ENCODE results near the gene CRYBG3.

Gene CRYBG3

DNA sequence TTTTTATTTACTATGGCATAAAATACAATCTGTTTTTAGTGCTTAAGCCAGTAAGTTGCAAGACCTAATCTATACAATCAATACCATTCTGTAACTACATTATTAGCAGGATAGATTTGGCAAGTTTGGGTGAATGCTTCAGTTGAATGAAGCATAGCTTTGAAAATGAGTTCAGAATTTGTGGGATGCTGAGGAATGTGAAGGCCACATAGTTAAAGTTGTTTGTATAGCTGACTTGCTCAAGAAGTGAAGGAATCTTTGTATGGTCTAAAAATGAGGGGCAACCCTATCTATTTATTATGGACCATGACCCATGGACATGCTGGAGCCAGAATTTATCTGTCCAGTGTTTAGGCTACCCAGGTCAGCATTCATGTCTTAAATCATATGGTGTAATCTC is 58.5 kb downstream of the CRYBG3 start:
- TF ChIP-seq, protein P1, sequence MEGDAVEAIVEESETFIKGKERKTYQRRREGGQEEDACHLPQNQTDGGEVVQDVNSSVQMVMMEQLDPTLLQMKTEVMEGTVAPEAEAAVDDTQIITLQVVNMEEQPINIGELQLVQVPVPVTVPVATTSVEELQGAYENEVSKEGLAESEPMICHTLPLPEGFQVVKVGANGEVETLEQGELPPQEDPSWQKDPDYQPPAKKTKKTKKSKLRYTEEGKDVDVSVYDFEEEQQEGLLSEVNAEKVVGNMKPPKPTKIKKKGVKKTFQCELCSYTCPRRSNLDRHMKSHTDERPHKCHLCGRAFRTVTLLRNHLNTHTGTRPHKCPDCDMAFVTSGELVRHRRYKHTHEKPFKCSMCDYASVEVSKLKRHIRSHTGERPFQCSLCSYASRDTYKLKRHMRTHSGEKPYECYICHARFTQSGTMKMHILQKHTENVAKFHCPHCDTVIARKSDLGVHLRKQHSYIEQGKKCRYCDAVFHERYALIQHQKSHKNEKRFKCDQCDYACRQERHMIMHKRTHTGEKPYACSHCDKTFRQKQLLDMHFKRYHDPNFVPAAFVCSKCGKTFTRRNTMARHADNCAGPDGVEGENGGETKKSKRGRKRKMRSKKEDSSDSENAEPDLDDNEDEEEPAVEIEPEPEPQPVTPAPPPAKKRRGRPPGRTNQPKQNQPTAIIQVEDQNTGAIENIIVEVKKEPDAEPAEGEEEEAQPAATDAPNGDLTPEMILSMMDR (IDR thresholded peaks at IDR 0.05; ENCODE audit: low read depth, low read length), result no peak
- DNase-seq (ENCODE audit: extremely low read depth, low read depth), result no peak

DNA sequence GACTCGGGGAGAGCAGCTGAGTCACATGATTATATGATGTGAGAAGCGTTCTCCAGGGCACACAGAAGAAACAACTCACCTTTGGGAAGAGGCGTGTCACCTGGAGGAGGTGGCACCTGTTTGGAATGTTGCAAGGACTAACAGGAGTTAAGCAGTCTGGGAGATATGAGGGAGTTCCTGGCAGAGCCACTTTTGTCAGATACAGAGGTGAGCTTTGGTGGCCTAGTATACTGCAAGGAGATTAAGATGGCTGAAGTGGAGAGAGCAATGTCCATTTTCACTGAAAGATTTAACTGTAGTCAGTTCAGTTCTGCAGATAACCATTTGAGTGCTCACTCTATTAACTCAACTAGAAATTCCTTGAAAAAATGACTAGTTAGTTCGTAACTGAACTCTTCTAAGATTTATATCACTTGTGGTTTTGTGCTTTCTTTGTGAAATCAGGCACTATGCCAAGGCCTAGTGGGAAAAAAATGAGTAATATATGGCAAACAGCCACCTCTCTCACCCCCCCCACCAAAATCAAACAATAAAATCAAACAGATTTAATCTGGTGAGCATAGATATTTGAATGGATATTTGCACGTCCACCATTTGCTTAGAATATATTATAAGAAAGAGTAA is 61.3 kb downstream of the CRYBG3 start:
- DNase-seq (ENCODE audit: extremely low read depth, low read depth), result no peak
- TF ChIP-seq, protein P1 (IDR thresholded peaks at IDR 0.05; ENCODE audit: low read depth, low read length), result no peak

DNA sequence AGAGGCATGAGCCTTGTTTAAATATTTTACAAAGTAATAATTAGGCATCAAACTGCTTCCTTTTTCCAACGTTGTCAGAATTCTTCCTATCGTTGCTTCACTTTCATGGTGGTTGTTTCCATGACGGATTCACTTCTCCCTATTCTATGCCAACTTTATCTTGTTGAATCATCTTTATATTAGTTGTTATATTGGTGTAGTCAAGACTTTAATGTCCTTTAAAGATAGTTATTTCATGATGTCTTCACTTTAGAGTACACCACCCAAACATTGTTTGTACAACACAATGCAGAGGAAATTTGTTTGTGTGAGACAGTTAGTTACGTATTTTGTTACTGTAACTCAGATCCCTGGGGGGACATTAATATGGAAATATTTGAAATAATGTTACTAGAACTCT is 61.9 kb downstream of the CRYBG3 start:
- TF ChIP-seq, protein P1 (IDR thresholded peaks at IDR 0.05; ENCODE audit: low read depth, low read length), result no peak
- no peak for DNase-seq (ENCODE audit: extremely low read depth, low read depth)

DNA sequence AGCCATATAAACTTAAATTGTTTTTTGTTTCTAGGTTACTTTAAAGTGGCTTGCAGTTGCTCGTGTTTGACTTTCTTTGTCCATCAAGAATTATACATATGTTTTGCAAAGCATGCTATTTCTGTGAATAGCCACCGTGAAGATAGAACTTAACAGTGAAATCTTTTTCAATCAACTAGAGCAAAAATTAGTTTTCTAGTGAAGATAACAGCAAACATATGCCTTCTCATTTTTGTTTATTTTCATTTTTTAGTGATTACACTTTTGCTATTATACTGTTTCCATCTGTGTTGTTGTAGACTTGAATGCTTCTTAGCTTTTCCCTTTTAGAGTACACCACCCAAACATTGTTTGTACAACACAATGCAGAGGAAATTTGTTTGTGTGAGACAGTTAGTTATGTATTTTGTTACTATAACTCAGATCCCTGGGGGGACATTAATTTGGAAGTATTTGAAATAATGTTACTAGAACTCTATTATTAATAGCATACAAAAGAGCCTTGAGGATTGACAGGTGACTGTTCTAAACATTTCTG is 62.8 kb downstream of the CRYBG3 start:
- DNase-seq (ENCODE audit: extremely low read depth, low read depth), result no peak
- TF ChIP-seq, protein P1 (IDR thresholded peaks at IDR 0.05; ENCODE audit: low read depth, low read length), result no peak

DNA sequence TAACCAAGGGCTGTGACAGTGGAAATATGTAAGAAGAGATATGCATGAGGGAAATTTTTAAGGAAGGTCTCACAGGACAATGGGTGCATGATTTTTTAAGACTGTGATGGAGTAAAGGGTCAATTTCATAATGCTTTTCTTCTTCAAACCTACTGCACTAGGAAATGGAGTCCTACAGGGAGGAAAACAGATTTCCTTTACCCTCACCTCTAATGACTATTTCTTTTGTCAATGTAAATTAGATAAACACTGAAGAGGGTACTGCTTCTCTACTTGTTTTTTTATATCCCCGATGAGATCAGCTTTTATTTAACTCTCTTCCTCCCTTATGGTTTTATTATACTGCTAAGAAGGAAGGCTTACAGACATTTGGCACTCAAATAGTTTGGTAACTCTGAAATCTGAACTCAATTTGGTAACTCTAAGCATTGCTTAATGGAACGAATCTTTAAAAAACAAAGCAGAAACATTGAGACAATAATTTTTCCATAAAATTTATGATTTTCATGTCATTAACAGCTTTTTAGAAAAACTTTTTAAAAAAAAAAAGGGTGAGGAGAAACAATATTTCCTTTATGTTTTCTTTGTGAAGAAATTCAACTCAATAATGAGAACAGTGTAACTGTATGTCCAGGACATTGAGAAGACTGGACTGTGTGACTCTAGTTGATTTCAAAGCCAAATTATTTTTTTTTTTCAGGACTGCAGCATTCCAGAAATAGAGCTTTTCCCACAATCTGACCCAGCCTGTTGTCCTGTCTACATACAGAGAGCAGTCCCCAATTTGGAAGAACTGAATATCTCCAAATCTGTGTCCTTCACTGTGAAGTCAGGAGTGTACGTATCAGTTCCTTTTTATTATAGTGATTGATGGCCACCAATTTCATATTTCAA is 64.4 kb downstream of the CRYBG3 start:
- TF ChIP-seq, protein P1 (IDR thresholded peaks at IDR 0.05; ENCODE audit: low read depth, low read length), result no peak

DNA sequence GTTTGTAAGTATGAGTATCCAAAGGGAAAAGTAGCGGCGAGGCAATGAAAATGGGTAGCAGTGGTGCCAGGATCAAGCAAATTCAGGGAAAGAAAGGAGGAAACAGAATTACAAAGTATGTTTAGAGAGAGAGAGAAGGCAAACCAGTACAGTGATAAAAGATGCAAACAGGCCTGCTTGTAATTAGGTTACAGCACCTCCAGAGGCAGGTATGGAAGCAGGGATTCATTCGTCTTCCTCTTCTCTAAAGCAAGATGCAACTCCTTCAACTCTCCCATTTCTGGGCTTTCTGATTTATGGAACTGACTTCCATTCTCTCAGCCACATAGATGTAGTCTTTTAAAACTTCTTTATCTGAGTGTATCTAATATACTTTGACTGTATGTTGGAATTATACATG is 68.0 kb downstream of the CRYBG3 start:
- TF ChIP-seq, protein P1 (IDR thresholded peaks at IDR 0.05; ENCODE audit: low read depth, low read length), result no peak
- DNase-seq (ENCODE audit: extremely low read depth, low read depth), result no peak

More for the DNA sequence above, 64.4 kb downstream of the CRYBG3 start:
- DNase-seq (ENCODE audit: extremely low read depth, low read depth), result no peak

DNA sequence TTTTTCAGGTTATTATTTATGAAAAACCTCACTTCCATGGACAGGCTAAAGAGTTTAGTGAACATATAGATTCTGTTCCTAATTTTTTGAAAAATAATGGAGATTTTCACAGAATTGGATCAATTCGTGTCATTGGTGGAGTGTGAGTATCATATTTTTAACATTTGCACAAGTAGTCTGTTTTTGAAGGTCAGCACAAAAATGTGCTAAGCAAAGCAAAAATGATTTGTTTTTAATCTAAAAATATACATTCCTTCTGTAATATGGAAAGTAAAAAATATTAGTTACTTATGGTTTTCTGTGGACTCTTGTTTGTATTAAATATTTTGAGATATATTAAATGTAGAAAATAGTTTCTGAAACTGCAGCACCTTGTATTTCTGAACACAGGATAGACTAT is 71.0 kb downstream of the CRYBG3 start:
- DNase-seq (ENCODE audit: extremely low read depth, low read depth), result no peak
- TF ChIP-seq, protein P1 (IDR thresholded peaks at IDR 0.05; ENCODE audit: low read depth, low read length), result no peak

All from AG09319 (cell line).